ENCODE results near the gene UBB.

UBB gene

GRCh38 chr17:16353317-16354174 lies 27.3 kb upstream of the UBB start, which contains the start of gene CENPV:
Gene CENPV (minus strand): TSS chr17:16353469. CDS start chr17:16353436, 33 bp downstream.
- TF ChIP-seq CTCF (IDR thresholded peaks at IDR 0.05; ENCODE audit: low read depth, low read length) = no peak
- DNase-seq (ENCODE audit: low read depth in 2 of 2) = peak in 1 of 2 donors; percentile 46

GRCh38 chr17:16354585-16354984 lies 26.3 kb upstream of the UBB start:
- H3K4me3 ChIP-seq (replicated peaks in 1 of 2; ENCODE audit: low read depth in 2 of 2, low read length in 2 of 2) = no peak overlapping the region
- TF ChIP-seq CTCF (IDR thresholded peaks at IDR 0.05; ENCODE audit: low read depth, low read length) = no peak
- DNase-seq (ENCODE audit: low read depth in 2 of 2) = no peak

More at GRCh38 chr17:16353317-16354174, 27.3 kb upstream of the UBB start, which contains the start of gene CENPV:
- peak within 1 kb of the TSS; percentile 56 to 59 for H3K4me3 ChIP-seq (replicated peaks in 1 of 2; ENCODE audit: low read depth in 2 of 2, low read length in 2 of 2)

GRCh38 chr17:16358394-16358793 lies 22.5 kb upstream of the UBB start:
- no peak overlapping the region for H3K4me3 ChIP-seq (replicated peaks in 1 of 2; ENCODE audit: low read depth in 2 of 2, low read length in 2 of 2)
- no peak for DNase-seq (ENCODE audit: low read depth in 2 of 2)
- TF ChIP-seq CTCF (IDR thresholded peaks at IDR 0.05; ENCODE audit: low read depth, low read length) = no peak

- no peak for TF ChIP-seq CTCF (IDR thresholded peaks at IDR 0.05; ENCODE audit: low read depth, low read length)
- DNase-seq (ENCODE audit: low read depth in 2 of 2) = no peak
- H3K4me3 ChIP-seq (replicated peaks in 1 of 2; ENCODE audit: low read depth in 2 of 2, low read length in 2 of 2) = no peak overlapping the region
Measured at GRCh38 chr17:16361874-16362273, 19.0 kb upstream of the UBB start.

GRCh38 chr17:16363749-16364536 lies 16.9 kb upstream of the UBB start:
- DNase-seq (ENCODE audit: low read depth in 2 of 2) = peak; percentile 83 to 84
- TF ChIP-seq CTCF (IDR thresholded peaks at IDR 0.05; ENCODE audit: low read depth, low read length) = peak; percentile 94
- no peak overlapping the region for H3K4me3 ChIP-seq (replicated peaks in 1 of 2; ENCODE audit: low read depth in 2 of 2, low read length in 2 of 2)

- DNase-seq (ENCODE audit: low read depth in 2 of 2) = no peak
- TF ChIP-seq CTCF (IDR thresholded peaks at IDR 0.05; ENCODE audit: low read depth, low read length) = no peak
- H3K4me3 ChIP-seq (replicated peaks in 1 of 2; ENCODE audit: low read depth in 2 of 2, low read length in 2 of 2) = no peak overlapping the region
Measured at GRCh38 chr17:16364625-16365024, 16.3 kb upstream of the UBB start.

Measured in cardiac fibroblast (primary cell).